Activated CD4-positive, CD25-positive, alpha-beta regulatory T cell (primary cell): ENCODE measurements around the gene KRT26.

ENCODE experiments used
- DNase-seq, 4 experiments: peaks; one replicate each; lab custom pipeline; 2025; lab: John Stamatoyannopoulos, UW

The KRT26 gene

DNA sequence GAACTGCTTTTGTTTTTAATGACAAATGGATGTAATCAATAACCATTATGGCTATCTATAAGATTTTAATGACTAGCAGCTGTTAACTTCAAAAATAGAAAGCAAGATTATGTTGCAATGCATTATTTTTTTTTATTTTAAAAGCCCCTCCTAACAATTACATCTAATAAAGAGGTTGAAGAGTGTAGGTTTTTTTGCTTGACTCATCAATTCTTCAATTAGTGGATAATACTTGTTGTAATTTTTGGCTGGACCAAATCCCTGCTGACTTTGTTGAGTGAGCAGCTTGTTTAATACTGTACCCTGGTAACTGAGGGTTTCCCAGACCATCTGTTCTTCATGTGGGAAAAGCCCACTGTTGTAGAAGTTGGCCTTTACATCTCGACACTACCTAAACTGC, 41.0 kb downstream of the KRT26 start:
- no peak for DNase-seq

DNA sequence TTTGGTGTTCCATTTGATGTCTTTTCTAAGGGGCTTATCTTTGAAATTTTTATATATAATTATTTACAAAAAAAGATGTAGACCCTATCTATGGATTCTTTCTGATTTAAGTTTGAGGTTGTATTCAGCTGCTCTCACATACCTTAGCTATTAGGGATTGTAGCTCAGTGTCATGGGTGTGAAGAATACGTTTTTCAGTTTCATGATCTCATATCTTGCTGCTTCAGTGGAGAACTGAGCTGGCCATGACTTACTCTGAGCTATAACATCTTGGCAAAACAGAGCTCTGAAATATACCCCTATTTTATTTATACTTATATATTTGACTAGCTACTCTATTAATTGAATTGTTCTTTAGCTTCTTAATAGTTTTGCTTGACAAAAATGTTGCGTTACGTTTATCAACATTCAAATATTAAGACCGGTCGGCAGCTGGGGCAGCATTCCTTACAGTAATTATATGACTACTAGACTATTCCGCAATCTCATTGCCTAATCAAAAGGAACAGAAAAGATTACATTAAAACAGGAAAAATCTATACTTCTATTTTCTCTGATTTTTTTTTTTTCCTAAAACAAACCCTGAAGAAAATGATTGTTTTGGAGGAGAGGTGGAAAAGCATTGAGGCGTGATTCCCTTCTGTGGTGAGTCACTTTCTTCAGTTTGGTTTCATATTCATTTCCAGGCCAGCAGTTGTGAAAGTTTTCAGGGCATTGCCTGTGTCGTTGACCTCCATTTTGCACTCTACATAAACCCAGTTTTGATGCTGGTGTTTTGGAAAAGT, 44.4 kb downstream of the KRT26 start:
- no peak for DNase-seq

DNA sequence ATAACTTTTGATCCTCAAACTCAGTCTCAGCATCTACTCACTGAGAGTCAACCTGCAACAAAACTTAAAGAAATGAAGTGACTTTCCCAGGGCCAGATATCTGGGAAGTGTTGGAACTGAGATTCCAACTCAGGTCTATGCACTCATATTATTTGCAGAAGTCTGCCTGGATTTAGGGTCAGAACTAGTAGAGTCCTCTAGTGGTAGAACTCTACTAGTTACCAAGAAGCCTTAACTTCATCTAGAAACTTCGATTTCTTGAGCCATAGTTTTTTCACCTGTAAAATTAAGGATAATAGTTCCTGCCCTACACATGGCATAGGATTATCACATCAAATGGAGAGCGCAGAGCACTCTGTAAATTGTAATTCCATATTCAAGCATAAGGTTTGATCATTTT, 45.1 kb downstream of the KRT26 start:
- no peak for DNase-seq

DNA sequence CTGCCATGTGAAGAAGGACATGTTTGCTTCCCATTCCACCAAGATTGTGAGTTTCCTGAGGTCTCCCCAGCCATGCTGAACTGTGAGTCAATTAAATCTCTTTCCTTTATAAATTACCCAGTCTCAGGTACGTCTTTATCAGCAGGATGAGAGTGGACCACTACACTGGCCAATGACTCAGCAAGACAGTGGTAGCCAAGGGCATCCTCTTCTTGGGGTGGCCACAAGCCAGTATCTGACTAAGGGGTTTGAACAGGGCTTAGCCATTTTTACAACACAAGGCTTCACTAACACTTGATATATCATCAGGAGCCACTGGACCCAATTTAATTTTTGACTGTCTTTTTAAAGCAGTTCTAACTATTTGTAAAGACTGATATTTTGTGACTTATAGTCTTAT, 47.3 kb downstream of the KRT26 start:
- DNase-seq: no peak

DNA sequence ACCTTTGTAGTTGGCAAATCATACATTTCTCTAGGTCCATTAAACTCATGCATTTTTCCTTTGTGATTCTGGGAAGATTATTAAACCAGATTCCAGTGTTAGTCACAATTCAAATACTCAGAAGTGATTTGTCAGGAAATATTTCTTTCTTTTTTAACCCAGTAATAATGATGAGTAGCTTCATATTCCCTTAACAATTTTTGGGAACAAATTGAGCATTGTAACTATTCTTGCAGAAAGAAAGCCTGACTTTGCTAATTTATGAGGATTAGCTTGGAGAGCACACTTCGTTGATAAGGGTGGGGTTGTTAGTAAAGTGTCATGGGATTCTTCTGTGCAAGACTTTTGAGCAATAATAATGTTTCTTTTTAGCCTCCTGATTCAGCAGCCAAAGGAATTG, 49.8 kb downstream of the KRT26 start:
- no peak for DNase-seq

DNA sequence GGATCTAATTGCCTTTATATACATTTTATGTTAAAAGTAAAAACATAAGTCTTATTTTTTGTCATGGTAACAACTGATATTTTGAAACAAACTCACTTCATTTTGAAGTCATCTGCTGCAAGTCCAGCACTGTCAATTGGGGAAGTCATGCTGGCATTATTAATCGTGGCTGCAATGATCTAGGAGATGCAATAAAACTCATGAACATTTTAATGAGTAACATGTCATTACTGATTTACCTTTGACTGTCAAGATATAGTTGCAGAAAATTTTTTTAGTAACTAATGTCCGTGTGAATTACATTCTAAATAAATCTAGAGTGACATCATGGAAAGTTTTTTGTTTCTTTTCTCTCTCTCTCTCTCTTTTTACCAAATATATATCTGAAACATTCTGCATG, 51.1 kb downstream of the KRT26 start:
- DNase-seq: no peak

DNA sequence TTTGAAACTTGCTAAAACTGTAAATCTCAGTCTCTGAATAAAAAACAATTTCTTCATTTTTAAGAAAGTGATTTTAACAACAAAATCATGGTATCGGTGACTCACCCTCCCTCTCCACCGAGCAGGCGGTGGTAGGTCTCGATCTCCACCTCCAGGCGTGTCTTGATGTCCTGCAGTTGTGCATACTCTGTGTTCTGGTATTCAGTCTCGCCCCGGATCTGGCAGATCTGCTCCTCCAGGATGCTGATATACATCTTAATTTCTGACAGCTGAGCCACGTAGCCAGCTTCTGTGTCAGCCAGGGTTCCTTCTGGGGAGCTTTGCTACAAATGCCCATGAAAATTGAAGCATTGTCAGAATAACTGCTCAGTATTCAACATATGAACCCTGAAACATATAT, 53.1 kb downstream of the KRT26 start:
- no peak for DNase-seq

DNA sequence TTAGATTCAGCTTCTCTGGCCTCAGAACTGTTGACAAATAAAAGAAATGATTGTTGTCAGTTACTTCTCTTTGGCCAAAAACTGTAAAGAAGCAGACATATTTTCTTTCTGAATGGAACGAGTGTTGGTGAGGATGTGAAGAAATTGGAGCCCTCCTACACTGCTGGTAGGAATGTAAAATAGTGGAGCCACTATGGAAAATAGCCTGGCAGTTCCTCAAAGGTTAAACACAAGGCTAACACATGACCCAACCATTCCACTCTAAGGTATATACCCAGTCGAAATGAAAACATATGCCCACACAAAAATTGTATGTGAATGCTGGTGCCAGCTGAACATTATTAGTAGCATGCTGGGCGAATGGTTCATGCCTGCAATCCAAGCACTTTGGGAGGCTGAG, 54.2 kb downstream of the KRT26 start:
- DNase-seq: no peak
